Renal pelvis (tissue), 4 donors: Measurements from ENCODE around the gene FEN1. TPM values are rescaled to one million over a fixed set of nuclear protein-coding genes. Genes with fewer than 3 reads are reported as not detected.
A peak's percentile ranks its signal among the peaks of the same experiment; 100 is the strongest.

Source experiments
- DNase-seq: peaks from one replicate; pipeline ENCODE4 v3.0.0-alpha.2; 2013
- polyA plus RNA-seq, 3 donors: library from polyadenylated mRNA; unstranded; fragments of 120-200 nt; gene quantifications; one replicate each; pipeline ENCODE4 v1.2.1, GENCODE V29; 2013; ENCODE audit not compliant: insufficient read length in 3 of 3

Gene FEN1
- polyA plus RNA-seq, 3 donors = 37.3 to 47.6 (median 38.9) TPM

- peak; percentile 89 for DNase-seq
Observed at GRCh38 chr11:61791737-61792309, 888 bp upstream of the FEN1 start.

GRCh38 chr11:61793083-61793828, 545 bp downstream of the FEN1 start:
- no peak for DNase-seq

- DNase-seq = no peak
Observed at GRCh38 chr11:61793829-61794204, 1.1 kb downstream of the FEN1 start.

- DNase-seq = no peak
Observed at GRCh38 chr11:61794579-61794978, 1.9 kb downstream of the FEN1 start.

DNA sequence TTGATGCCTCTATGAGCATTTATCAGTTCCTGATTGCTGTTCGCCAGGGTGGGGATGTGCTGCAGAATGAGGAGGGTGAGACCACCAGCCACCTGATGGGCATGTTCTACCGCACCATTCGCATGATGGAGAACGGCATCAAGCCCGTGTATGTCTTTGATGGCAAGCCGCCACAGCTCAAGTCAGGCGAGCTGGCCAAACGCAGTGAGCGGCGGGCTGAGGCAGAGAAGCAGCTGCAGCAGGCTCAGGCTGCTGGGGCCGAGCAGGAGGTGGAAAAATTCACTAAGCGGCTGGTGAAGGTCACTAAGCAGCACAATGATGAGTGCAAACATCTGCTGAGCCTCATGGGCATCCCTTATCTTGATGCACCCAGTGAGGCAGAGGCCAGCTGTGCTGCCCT, 2.7 kb downstream of the FEN1 start:
- no peak for DNase-seq

- no peak for DNase-seq
Observed at GRCh38 chr11:61795876-61796526, 3.3 kb downstream of the FEN1 start.

GRCh38 chr11:61797263-61797944, 4.7 kb downstream of the FEN1 start:
- DNase-seq = peak; percentile 83

DNA sequence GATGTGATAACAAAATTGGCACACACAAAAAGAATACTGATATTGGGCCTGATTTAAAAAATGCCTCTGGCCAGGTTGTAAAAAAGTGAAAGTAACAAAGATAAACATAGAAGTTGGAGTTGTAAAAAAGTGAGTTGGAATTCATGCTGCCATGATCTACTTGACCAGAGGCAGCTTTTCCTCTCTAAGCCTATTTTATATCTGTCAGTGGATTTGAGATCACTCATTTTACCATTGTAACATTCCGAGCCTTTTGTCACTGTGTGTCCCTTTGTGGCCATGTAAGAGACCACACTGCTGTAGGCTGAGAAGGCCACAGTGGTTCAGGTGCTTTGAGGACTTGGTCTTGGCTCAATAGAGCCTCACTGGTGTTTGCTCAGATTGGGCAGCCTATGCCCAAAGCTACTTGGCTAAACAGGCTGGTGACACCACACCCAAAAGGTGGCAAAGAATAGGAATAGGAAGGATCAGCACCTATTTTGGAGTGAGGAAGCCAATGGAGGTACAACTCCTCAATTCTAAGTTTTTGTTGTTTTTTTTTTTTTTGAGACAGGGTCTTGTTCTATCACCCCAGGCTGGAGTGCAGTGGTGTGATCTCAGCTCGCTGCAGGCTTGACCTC, 7.1 kb downstream of the FEN1 start:
- no peak for DNase-seq

DNA sequence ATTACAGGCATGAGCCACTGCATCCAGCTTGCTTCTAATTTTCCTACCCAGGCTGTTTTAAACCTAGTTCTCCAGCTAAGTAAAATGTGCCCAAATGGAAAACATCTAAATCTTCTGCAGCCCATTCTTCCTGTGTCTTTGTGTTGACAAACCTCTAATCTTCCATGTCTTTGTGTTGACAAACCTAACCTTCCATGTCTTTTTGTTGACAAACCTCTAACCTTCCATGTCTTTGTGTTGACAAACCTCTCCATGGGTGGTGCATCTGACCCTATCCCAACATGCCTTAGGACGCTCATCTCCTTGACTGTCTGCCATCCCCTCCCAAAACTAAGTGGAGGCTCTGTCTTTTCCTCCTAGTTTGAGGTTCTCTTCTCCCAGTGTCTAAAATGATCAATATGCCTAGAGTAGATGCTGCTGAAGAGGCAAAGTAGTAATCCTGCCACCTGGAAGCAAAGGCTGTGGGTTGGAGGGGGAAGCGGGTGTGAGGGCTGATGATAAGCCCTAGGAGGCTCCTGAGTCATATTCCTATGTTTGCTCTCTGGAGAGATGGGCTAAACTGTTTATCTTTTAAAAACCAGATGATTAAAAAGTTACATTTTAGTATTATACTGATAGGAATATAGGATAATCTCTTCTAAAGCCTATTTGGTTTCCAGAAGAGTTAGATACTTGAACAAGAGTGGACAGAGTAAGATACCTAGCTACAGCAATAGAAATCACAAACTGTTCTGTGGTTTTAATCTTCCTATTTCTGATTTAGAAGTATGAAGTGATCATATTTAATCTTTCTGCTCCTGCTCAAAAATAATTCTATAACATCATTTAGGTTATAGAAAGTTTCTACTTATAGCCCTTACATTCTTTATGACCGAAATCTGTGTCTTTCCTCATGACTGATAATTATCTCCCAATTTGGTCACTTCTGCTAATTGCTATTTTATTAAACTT, 7.9 kb downstream of the FEN1 start:
- no peak for DNase-seq

GRCh38 chr11:61802605-61803004, 9.9 kb downstream of the FEN1 start:
- DNase-seq = no peak

DNA sequence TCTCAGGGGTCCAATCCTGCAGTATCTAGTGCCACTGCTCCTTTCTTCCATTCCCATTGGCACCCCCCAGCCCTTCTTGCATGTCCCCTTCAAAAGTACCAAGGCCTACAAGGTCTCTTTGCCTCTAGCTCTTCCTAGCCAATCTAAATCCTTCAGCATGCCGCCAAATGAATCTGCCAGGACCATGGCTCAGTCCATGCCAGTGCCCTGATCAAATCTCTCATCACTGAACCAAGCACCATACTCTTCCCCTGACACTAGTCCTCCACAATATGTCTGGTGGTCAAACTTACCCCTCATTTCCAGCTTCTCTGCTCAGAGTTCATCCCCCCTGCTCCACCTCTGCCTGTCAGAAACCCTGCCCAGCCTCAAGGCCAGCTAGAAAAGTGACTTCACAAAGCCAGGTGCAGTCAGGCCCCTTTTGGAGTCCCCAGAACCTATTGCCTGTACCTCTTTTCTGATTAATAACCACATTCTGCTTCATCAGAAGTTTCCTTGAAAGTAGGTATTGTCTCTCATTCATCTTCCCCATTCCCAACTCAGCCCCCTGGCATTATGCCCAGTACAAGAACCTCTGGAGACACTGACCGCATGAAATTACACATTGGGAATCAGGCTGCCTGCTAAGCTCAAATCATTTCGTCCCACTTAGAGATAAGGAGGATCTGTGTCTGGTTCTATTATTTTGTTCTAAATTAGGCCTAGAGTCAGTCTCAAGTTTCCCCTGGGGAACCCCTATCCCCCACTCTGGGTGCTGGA, 11.4 kb downstream of the FEN1 start:
- no peak for DNase-seq

GRCh38 chr11:61805146-61805545, 12.4 kb downstream of the FEN1 start:
- no peak for DNase-seq

DNA sequence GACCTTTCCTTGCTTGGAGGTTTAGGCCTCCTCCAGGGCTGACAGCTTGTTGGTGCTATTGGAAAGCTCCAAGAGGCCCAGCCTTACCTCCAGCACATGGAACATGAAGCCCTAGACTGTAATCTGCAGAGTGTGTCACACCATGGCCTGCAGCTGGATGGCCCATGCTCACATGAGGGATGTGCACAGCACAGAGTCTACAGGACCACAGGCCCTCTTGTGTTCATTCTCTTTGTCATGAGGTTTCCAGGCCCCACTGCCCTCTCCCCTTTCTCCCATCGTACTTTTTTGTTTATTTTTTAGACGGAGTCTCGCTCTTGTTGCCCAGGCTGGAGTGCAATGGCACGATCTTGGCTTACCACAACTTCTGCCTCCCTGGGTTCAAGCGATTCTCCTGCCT, 14.1 kb downstream of the FEN1 start:
- DNase-seq = no peak

GRCh38 chr11:61810671-61811175, 18.0 kb downstream of the FEN1 start:
- DNase-seq = no peak

- no peak for DNase-seq
Observed at GRCh38 chr11:61811831-61812230, 19.1 kb downstream of the FEN1 start.

- no peak for DNase-seq
Observed at GRCh38 chr11:61812736-61813411, 20.2 kb downstream of the FEN1 start.

DNA sequence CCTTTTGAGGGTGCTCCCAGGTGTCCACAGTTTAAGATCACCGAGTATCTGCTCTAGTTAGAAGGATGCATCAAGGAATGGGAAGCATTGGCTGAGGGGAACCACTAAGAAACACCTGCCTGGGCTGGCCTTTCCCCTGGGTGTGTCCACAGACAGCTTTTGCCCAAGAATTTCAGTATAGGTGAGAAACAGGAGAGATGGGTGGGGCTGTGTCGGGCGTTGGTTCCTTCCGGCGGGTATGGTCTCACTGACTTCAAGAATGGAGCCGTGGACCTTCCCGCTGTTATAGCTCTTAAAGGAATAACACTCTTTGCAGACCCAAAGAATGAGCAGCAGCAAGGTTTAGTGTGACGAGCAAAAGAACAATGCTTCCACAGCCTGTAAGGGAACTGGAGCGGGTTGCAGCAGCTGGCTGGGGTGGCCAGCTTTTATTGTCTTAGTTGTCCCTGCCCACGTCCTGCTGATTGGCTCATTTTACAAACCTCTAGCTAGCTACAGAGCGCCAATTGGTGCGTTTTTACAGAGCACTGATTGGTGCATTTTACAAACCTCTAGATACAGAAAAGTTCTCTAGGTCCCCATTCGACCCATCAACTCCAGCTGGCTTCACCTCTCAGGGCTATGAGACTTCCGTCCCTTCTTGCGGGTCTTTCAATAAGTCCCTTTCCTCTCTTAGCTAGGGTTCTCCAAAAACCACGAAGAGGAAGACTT, 21.7 kb downstream of the FEN1 start:
- no peak for DNase-seq

DNA sequence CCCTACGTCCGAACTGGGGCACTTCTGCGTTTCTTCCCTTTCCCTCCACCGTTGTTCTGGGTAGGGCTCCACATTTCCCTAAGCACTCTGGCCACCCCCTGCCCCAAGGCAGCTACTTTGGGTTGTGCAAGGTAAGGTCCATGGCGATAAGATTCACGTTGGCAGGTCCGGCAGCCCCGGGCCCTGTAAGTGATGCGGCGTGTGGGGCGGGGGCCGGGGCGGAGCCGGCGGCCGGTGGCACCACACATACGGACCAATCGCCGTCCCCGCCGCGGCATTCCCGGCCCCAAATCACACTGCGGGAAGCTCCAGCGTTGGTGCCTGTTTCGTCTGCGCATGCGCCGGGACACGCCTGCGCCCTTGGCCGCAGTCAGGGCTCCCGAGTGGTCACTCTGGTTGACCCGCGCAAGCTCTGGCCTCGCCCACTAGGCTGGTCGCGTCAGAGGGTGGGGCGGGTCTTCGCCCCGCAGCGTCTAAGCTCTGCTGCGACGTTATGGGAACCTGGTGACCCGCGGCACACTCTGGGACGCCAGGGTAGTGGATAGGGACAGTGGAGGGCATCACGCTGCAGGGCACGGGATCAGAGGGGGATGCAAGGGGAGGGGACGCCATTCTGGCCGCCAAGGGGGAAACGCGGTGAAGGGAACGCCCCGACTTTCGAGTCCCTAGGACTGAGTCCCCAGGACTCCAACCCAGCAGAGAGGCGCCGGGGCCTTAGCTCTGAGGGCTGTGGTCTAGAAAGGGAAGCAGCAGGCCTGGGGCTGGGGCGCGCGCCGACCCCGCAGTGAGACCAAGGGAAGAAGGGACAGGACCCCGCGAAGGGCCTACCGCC, 22.5 kb downstream of the FEN1 start:
- peak; percentile 95 for DNase-seq
